IPS-NIHi11 (cell line): ENCODE data around the gene PACC1.

Experiments used
- DNase-seq: peaks from one replicate; pipeline ENCODE4 v3.0.0; 2012; ENCODE audit warnings: mixed read lengths, low spot score

Gene PACC1

DNA sequence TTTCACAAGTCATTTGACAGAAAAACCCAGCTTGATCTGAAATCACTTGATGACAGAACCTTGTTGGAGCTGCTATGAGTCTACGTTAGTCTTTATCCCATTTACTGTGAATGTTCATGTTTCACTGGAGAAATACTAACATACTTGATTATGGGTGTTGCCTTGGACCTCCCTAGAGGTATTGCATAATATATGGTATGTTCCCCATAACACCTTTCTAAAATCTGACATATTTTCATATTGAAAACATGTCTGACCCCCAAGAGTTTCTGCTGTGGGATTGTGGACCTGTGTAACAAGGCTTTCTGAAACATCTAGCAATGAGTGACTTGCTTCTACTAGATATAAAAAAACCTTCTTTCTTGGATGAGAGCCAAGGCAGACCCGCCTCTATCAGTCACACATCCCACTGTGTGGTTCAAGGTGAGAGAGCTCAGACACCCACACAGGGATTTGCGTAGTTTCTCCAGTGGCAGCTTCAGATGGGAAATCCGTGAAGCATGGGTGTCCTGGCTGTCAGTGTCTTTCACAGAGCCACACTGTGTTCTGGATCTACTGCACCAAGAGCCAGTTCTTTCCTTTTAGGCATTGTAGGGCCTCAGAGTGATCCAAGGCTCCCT, 22.6 kb upstream of the PACC1 start:
- DNase-seq, result no peak

DNA sequence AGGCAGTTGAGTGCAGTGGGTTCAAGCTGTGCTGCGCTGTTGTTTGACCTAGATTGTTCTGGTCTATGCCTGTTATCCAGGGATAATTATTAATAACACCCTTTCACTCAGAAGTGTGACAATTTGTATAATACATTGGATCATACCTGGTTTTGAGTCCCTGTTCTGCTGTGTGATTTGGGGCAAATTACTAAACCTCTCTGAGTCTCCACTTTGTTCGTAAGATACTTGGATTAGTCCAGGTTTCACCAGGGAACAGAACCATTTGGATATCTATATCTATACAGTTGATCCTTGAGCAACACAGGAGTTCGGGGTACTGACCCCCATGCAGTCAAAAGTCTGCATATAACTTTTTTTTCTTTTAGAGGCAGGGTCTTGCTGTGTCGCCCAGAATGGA, 20.3 kb upstream of the PACC1 start:
- no peak for DNase-seq

DNA sequence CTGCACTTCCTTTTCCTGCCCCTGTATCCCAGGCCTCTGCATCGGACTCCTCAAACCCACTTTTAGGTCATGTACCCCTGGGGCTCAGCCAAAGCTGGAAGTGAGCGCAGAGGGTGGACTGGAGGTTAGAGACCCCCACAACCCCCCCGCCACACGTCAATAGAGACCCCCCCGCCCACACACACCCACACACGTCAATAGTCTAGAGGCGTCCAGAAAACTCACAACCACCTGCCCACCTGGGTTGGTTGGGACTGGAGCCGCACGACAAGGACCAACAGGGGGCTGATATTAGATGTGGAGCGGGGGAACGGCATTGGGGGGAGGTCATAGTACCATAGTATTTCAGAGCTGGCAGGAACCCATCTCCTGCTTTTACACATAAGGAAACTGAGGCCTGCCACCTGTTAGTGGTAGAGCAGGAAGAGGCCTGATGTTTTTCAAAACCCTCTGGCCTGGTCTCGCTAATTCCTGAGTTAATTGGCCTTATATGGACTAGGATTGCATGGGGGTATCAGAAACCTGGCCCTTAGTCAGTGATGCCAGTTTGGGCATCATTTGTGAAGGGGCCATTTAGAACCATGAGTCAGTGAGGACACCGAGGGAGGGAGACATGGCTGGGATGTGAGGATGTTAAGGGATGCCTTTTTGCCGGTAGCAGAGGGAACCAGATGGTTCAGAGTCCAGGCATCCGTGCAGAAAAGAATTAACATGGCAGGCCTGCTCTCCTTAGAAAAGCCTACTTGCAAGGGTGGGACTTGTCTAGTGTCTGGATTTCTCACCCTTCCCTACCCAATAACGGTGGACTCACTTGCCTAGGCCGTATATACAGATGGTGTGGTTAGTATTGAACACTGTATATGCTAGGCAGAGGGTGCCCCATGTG, 19.1 kb upstream of the PACC1 start:
- no peak for DNase-seq

DNA sequence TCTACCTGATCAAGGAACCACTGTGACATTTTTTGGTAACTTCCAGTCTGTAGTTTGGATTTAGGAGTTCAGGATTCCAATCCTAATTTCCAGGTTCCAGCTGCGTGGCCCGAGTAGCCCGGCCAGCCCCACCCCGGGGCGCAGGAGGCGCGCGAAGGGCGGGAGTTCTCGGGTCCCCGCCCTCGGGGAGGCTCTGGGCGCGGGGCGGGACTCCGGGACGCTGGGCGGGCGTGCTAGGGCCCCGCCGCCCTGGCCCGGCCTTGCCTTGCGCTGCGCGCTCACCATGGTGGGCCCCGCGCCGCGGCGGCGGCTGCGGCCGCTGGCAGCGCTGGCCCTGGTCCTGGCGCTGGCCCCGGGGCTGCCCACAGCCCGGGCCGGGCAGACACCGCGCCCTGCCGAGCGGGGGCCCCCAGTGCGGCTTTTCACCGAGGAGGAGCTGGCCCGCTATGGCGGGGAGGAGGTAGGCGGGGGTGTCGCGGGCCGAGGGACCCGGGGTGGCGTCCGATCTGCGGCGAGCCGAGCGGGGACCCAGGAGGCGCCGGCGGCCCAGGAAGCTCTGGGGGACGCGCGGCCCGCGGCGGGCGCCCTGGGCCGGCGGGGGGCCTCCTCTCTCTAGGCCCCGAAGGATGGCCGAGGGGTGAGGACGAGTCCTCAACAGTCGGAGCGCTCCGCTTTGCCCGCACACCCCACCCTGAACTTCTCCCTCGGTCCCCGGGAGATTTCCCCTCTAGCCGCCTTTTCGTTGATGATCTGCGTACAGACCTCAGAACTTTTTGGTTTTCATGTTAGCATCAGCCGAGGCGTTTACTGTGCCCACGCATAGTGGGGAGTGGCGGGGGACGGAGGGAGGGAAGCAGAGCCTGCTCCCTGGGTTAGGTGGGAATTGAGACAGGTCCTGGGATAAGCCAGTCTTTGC, 18.2 kb upstream of the PACC1 start, which contains the start of gene NENF:
NENF (plus strand) TSS at position 260 of the 916 bp plus-strand sequence; CDS start at position 284, 24 bp downstream.
- DNase-seq, result peak; percentile 96

DNA sequence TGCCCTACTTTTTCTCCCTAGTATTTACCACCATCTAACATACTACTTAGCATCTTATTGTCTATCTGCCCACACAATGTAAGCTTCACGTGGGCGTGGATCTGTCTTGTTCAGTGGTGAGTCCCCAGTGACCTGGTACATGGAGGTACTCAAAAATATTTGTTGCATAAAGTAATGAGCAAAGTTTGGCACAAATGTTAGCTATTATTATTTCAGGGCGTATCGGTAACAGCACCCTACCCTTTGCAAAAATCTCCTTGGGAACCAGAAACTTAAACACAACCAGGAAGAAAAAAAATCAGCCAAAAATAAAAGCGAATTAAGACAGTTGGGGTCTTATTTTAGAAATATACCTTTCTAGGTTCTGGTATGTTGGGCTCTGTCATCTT, 17.6 kb upstream of the PACC1 start:
- DNase-seq, result no peak

DNA sequence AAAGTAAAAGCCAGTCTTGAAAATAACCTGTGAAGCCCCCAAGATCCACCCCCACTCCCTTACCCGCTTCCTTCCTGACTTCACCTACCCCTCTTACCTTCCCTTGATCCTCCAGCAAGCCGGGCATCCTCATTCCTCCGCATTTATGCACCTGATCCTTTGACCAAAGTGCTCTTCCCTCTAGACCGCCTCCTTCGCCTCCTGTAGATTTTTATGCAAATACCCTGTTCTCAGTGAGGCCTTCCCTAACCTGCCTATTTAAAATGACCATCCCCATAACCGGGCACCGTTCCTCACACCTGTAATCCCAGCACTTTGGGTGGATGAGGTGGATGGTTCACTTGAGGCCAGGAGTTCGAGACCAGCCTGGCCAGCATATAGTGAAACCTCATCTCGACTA, 17.0 kb upstream of the PACC1 start:
- DNase-seq, result no peak

DNA sequence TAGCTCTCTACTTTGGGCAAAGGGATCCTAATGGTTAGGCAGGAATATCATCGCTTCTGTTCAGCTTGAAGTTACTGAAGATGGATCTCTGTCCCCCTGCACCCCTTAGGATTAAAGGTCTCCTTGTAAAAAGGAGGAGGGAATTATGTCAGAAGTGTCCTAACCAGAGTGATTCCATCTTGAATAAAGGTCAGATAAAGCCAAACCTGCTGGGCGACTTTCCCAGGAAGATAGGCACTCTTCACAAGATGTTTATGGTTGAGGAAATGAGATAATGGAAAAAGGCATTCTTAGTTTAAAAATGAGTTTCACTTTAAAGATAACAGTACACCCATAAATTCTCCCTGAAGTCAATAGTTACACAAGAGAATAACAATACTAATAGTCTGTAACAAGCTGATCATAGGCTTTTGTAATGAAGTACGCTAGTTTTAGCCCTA, 16.3 kb upstream of the PACC1 start:
- DNase-seq, result no peak

DNA sequence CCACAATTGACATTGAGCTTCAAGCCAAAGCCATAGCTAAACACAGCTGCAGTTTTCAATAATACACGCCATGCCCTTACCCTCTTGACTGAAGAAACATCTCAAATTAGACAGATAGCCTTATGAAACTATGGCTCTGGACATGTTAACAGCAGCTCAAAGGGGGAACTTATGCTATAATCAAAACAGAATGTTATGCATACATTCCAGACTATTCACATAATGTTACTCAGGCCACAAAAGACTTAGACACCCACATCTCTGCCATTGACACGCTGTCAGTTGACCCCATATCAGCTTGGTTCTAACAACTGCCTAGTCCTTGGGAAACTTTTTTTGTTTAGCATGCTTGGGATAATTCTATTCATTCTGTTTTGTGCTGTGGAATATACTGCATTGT, 15.7 kb upstream of the PACC1 start:
- no peak for DNase-seq

DNA sequence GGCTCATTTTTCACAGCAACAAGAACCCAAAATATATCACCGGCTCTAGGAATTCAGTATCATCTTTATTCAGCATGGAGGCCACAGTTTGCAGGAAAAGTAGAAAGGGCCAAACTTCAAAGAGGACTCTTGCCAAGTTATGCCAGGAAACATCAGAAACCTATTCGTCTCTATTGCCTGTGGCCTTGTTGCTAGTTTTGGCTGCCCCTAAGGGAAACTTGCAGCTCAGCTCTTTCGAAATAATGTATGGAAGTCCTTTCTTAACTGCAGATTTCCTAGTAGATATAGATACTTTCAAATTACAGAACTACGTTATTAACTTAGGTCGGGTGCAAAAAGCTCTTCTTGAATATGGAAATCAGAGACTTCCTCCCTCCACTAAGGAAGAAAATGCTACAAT, 13.8 kb upstream of the PACC1 start:
- no peak for DNase-seq

DNA sequence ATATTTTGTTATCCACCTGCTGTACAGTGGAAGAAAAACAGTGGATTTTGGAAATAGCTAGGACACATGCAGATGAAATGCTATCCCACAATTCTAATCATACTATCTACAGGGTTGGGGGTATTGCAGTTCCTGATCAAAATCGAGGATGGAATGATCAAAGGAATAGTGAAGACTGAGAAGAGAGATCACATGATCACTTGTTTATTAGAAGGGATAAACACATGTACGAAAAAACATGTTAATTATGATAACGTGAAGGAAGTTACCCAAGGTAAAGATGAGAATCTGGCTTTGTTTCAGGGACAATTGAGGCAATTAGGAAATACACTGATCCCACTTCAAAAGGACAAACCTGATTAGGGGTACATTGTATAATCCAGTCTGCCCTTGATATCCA, 9.2 kb upstream of the PACC1 start:
- DNase-seq, result no peak

DNA sequence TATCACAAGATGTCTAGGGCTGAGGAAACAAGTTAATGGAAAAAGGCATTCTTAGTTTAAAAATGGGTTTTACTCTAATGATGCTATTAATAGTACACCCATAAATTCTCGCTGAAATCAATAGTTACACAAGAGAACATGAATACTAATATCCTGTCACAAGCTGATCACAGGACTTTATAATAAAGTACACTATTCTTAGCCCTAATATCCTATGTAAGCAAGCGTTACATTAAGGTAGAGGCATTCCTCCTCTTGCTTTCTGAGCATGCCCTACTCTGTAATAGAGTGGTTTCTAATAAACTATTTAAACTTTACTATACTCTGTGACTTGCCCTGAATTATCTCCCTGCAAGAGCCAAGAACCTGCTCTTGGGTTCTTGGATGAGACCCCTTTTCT, 6.5 kb upstream of the PACC1 start:
- DNase-seq, result no peak

DNA sequence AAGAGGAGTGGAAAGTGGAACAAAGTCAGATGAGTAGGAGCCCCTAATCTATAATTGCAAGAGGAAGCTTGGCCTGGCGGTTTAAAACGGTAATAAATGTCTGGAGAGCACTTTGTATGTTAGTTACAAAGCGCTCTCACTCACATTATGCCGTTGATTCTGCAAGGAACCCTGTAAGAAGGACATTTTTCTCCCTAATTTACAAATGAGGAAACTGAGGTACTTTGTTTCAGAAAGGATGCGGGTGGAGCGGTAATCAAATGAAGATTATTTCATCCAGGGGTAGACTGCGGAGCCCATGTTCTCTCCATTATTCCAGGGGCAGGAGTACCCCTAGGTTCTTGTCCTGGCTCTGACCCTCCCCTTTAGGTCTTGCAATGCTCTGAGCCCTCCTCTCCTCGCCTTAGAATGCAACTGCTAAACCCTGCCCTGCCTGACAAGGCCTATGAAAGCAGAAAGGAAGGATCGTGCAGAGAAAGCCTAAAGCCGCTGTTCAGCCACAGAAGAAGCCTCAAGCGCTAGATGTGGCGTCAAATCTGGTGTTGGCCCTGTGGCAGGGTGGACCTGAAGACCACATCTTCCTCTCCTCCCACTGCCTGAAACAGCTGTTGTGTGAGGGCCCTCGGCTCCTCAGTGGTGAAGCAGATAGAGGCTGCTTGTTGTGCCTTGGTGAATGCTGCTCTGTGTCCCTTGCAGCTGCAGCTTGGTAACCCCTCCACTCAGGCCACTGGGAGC, 588 bp upstream of the PACC1 start:
- no peak for DNase-seq

DNA sequence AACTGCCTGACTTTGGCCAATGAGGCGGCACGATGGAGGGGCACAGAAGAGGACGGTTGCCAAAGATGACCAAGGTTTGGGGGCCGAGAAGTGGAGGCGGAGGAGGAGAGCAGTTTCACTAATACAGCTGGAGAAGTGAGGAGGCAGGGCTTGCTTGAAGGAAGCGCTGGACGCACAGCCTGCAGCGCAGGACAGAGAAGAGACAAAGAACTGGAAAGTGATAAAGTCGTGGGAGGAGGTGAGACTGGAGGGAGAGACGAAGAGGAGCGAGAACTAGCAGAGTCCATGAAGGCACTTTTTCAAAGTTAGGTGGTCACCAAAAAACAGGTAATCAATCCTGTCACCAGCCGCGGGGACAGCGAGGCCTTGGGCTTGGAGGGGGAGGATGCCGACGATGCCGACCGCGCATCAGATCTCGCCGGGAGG, 771 bp downstream of the PACC1 start:
- peak; percentile 19 for DNase-seq

DNA sequence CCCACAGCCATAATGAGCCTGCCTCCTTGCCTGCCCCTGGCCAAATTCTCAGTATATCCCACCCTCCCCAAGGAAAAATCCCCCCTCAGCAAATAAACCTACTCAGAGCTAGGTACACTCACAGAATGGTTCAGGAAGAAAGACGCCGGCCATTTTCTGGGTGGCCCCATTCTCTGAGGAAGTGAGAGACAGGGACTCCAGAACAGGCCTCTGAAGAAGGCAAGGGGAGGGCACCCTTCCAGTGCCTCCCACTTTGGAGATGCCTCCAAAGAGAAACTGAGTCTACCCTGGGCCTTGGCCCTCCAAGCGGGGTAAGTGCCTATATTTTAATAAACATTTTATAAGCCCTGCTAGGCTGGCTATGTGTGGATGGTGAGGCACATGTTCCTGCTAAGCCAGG, 2.3 kb downstream of the PACC1 start:
- no peak for DNase-seq

DNA sequence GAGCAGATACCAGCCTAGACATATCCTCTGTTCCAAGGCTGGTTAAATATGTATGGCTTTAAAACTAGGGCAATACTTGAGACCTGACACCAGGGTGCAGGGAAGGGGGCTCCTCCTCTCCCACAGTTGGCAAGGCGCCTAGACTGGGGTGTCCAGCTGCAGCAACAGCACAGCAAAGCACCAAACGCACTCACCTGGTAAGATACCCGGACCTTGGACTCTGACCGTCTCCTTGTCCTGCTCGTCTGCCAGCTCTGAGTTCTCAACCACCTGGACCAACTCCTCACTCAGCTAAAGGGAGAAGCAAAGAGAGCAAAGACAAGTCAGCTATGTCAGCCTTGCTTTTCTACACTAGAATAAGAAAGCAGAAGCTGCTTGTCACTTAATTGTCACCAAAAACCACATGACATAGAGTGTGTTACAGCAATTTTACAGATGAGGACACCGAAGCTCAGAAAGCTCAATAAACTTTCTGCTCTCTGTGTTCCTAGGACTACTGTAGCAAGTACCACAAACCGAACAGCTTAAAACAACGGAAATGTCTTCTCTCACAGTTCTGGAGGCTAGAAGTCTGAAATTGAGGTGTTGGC, 4.4 kb downstream of the PACC1 start:
- no peak for DNase-seq

DNA sequence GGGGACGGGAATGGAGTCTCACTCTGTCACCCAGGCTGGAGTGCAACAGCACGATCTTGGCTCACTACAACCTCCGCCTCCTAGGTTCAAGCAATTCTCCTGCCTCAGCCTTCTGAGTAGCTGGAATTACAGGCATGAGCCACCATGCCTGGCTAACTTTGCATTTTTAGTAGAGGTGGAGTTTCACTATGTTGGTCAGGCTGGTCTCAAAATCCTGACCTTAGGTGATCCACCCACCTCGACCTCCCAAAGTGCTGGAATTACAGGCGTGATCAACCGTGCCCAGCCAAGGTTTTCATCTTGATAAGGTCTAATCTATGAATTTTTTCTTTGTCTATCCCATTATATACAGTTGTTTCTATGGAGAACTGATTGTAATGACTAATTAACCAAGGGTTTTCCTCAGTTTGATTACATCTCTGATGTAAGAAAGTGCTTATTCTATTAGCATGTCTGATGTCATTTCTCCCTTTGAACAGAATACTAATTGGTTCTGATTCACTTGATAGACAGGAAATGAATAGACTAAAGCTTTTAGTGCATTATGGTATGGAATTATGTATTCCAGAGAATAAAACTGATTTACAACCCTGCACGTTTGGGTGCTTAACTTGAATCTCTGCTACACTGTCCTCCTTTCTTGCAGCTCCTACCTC, 11.9 kb downstream of the PACC1 start:
- no peak for DNase-seq

DNA sequence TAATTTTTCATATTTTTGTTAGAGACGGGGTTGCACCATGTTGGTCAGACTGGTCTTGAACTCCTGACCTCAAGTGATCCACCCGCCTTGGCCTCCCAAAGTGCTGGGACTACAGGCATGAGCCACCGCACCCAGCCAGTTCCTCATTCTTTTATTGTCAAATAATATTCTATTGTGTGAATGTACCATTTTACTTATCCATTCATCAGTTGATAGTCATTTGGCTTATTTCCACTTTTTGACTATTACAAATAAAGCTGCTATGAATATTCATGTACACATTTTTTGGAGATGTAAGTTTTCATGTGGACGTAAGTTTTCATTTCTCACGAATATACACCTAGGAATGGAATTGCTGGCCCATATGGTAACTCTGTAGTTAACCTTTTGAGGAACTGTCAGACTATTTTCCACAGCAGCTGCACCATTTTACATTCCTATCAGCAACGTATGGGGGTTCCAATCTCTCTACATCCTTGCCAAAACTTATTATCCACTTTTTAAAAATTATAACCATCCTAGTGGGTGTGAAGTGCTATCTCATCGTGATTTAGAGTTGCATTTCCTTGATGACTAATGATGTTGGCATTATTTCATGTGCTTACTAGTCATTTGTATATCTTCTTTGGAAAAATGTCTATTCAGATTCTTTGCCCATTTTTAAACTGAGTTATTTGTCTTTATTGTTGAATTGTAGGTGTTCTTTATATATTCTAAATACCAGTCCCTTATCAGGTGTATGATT, 12.7 kb downstream of the PACC1 start:
- DNase-seq, result no peak

DNA sequence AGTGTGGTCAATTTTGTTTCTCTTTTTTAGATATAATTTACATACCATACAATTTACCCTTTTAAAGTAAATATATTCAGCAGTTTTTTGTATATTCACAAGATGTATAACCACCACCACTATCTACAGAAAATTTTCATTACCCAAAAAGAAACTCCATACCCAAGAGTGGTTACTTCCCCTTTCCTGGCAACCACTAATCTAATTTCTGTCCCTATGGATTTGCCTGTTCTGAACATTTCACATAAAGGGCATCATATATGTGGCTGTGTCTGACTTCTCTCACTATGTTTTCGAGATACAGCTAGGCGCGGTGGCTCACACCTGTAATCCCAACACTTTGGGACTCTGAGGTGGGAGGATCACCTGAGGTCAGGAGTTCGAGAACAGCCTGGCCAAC, 13.6 kb downstream of the PACC1 start:
- no peak for DNase-seq

DNA sequence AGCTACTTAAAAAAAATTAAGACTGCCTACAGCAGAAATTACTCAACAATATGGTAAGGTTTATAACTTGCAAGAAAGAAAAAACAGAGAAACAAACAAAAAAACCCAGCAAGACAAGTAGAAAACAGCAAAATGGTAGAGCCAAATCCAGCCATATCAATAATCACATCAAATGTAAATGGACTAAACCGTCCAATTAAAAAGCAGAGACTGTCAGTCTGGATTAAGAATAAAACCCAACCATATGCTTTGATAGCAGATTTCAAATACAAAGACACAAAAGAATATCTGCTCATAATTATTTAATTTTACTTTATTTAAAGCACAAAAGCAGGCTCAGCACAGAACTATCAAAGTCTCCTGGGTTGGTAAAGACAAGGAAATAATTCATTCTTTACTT, 17.5 kb downstream of the PACC1 start:
- no peak for DNase-seq

DNA sequence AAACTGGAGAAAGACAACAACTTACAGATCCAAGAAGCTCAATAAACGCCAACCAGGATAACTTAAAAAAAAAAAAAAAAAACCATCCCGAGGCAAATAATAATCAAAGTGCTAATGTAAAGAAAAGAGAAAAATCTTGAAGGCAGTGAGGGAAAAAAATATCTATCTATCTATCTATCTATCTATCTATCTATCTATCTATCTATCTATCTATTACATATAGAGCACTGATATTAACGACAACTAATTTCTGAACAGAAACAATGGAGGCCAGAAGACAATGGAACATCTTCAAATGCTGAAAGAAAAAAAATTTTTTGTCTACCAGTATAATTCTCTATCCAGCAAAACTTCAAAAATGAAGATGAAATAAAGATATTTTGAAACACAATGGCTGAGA, 18.0 kb downstream of the PACC1 start:
- no peak for DNase-seq
